Measurements from ENCODE around the gene SESN3.

SESN3 gene

DNA sequence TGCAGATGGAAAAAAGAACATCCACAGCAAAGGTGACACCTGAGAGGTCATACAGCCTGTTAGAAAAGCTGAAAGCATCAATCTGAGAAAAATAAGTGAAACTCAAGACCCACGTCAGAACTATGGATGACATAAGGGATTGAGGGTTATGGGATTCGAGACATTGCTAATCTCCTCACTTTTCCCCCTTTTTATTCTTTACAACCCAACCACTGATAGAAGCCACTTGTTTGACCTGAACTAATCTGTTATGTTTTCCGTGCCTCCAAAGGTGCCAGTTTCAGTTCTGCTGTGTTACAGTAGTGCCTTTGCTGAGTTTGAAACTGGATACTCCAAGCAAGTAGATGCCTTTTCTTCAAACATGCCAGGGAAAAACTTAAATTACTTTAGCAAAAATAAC, 16.9 kb upstream of the SESN3 start:
- TF ChIP-seq, protein P1, sequence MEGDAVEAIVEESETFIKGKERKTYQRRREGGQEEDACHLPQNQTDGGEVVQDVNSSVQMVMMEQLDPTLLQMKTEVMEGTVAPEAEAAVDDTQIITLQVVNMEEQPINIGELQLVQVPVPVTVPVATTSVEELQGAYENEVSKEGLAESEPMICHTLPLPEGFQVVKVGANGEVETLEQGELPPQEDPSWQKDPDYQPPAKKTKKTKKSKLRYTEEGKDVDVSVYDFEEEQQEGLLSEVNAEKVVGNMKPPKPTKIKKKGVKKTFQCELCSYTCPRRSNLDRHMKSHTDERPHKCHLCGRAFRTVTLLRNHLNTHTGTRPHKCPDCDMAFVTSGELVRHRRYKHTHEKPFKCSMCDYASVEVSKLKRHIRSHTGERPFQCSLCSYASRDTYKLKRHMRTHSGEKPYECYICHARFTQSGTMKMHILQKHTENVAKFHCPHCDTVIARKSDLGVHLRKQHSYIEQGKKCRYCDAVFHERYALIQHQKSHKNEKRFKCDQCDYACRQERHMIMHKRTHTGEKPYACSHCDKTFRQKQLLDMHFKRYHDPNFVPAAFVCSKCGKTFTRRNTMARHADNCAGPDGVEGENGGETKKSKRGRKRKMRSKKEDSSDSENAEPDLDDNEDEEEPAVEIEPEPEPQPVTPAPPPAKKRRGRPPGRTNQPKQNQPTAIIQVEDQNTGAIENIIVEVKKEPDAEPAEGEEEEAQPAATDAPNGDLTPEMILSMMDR (IDR thresholded peaks at IDR 0.05; ENCODE audit: extremely low read depth, missing control alignments), result no peak
- DNase-seq (ENCODE audit: low spot score), result no peak

DNA sequence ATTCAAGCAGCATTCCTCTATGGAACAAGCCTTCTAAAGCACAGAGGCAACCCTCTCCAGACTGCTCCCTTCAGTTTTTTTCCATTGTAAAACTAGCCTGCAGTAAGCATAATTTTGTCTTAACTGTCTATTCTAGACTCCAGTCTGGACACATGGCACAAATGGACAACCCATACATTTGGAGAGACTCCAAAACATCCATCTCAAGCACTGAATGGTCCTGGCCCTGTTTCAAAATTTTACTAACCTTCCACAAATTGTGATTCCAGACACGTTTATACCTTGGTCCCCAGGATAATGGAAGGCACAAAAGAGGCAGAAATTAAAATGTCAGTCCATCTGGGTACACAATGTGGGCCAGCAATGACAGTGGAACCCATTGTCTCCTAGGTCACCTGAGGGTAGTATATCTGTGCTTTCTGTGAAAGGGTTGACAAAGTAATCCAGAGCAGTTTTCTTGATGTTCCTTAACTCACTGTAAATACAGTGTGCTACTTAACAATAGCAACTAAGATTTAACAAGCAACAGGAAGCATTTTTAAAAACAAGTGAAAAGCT, 16.2 kb upstream of the SESN3 start:
- DNase-seq (ENCODE audit: low spot score), result no peak
- TF ChIP-seq, protein P1 (IDR thresholded peaks at IDR 0.05; ENCODE audit: extremely low read depth, missing control alignments), result no peak

DNA sequence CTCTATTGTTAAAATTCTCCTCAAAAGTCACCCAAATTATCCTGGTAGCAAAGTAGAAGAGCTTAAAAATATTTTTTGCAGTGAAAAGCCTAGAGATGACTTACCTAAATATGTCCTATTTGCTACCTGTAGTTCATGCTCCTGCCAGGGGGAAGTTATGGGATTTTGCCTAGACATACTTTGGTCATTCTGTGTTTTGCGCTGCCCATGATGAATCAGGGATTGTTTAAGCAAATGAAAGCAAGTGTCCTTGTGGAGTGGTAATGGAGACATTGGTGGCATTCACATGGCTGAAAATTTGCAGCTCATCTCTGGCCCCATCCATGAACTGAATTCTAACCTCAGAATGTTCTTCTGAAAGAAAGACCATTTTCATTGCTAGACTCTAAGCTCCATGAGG, 14.6 kb upstream of the SESN3 start:
- TF ChIP-seq, protein P1 (IDR thresholded peaks at IDR 0.05; ENCODE audit: extremely low read depth, missing control alignments), result no peak

DNA sequence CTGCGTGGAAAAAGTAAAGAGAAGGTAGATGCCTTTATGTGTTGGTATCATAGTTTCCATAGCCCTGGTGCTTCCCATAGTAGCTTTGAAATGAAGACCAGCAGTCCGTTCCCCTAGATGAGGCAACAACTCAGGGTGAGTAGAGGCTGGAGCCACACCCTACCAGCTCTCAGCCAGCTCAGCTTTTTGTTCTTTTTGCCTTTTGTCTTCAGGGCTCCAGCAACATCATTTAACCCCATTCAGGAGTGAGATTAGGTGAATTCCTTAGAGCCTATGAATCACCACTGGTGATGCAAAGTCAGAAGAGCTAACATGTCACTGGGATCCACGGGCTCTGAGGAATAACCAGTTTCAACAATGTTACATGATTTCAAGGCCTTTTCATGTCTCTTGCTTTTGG, 14.0 kb upstream of the SESN3 start:
- TF ChIP-seq, protein P1 (IDR thresholded peaks at IDR 0.05; ENCODE audit: extremely low read depth, missing control alignments), result no peak
- no peak for DNase-seq (ENCODE audit: low spot score)

More for the DNA sequence above, 14.6 kb upstream of the SESN3 start:
- no peak for DNase-seq (ENCODE audit: low spot score)

DNA sequence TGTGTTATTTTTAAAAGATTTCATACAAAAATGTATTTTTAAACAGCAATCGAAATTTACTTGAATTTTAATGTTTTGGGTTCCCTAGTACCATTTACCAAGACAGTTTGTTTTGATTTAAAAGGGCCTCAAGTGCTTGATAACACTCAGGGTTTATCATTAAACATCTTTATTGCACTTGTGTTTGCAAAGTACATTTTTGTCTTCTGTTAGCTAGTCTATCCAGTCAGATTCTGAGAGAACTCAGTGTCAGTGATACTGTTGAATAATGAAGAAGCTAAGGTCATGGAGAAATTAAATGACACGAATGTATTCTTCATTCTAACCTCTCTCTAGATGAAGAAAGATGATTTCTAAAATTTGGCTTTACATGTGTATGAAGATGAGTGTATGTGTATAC, 12.7 kb upstream of the SESN3 start:
- no peak for DNase-seq (ENCODE audit: low spot score)
- TF ChIP-seq, protein P1 (IDR thresholded peaks at IDR 0.05; ENCODE audit: extremely low read depth, missing control alignments), result no peak

DNA sequence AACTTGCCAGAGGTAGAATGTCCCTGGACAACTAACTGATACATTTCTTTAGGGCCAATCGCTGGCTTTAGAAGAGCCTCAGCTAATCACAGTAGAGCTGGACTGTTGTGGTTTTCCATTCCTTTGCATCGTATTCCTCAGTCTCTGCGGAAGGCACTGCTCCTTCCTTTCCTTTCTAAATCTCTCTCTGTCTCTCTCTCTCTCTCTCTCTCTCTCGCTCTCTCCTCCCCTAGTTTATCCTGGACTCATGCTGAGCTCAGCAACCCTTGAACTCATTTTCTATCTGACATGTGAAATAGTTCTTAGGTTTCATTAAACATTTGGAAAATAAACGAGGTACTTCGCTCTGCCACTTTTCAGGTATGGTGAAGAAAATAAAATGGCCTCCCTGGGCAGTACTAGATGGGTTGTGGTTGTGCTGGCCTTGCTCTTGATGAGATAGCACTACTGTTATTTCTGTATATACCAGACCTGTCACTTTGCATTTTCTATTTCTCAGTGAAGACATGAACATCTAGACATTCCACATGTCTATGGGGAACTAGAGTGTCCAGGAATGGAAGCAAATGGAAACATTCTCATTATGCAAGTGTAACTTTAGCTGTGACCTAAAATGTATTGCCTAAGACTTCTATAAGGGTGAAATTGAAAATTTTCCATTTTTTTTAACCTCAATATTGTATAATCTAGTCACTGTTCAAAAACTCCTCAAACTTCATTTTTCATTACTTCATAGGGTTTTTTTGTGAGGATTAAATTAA, 12.0 kb upstream of the SESN3 start:
- DNase-seq (ENCODE audit: low spot score), result no peak
- TF ChIP-seq, protein P1 (IDR thresholded peaks at IDR 0.05; ENCODE audit: extremely low read depth, missing control alignments), result no peak

DNA sequence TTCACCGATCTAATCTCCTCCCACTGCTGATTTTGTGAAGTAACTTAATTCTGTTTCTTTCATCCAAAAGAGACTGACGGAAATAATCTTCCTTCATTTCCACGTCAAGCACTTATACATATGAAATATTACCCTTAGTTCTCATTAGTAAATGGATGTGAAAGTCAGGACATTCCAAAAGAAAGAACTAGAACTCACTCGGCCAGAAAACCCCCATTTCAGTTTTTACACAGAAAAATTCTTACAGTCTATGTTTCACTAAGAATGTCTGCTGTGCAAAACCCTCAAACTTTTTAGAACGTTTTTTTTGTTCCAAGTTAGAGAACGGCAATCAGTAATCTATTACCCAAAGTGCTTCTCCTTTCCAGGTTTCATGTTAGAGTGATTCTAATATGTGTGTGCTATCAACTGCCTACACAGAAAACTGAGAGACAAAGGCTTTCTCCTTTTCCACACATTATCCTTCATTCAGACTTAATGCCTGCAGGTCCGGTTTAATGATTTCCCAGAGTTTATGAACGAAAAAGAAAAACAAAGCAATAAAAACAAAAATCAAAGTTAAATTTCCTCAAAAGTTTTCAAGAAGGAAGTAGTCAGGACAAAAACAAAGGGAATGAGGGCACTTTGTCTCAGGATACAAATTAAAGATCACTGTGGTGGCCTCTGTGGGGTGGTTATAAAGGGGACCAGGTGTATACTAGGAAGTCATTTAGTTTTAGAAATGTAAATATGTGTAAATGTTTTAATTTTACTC, 11.3 kb upstream of the SESN3 start:
- no peak for DNase-seq (ENCODE audit: low spot score)
- TF ChIP-seq, protein P1 (IDR thresholded peaks at IDR 0.05; ENCODE audit: extremely low read depth, missing control alignments), result no peak
